ENCODE measurements around the gene STK32C.

The STK32C gene

DNA sequence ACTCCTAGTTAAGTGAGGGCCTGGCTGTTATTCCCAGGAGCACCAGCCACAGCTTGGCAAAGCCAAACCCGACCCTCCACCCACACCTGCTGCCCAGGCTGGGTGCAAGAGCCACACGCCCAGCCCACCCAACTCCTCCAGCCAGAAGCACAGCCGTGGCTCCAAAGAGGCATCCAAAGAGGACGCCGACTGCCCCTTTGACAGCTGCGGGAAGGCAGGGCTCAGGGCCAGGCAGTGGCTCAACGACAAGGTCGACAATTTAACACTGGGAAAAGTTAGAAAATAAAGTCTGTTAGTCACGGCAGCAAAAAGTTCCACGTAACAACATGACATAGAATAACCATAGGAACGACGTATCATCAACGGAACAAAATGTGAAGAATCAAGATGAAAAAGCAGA is 66.7 kb downstream of the STK32C start:
- no peak for DNase-seq (ENCODE audit: low read depth, low spot score)
- H3K4me3 ChIP-seq (ENCODE audit: low read length): no peak overlapping the region

- DNase-seq (ENCODE audit: low read depth, low spot score): no peak
- no peak overlapping the region for H3K4me3 ChIP-seq (ENCODE audit: low read length)
Observed at GRCh38 chr10:132240581-132240980, 67.2 kb downstream of the STK32C start.

- no peak for DNase-seq (ENCODE audit: low read depth, low spot score)
- no peak overlapping the region for H3K4me3 ChIP-seq (ENCODE audit: low read length)
Observed at GRCh38 chr10:132240156-132240555, 67.6 kb downstream of the STK32C start.

DNA sequence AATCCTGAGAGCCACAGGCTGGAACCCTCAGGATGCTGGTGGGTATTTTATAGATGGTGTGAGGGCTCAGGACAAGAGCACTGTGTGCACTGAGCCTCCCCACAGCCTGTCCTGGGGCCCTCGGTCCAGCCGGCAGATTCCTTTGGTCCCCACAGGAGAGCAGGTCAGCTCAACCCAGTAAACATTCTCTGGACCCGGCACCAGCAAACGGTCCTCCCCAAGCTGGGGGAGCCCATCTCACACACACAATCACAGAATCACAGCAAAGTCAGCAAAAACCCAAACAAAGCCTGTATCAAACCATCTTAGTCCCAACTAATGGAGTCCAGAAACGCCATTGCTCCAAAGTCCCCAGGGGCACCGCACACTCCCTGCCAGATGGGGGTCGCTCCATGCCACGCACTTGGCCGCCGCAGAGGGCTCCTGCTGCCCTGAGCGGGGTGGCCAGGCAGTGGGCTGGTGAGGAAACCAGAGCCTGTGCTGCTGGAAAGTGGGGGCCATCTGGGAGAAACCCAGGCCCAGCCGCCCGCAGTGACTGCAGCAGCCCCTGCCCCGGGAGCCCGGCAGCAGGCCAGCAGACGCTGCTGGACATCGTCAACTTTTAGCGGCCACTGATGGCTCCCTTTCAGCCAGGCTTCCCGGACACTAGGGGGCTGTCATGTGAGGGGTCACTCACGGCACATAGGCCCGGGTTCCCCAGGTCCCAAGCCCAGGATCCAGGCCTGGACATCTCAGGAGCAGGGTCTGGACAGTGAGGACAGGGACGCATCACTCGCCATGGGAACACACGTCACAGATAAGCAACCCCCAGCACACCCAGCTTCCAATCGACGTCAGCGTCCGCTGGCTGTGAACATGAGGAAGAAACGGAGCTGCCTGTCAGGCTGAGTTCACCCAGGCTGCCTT is 68.4 kb downstream of the STK32C start:
- DNase-seq (ENCODE audit: low read depth, low spot score): no peak
- no peak overlapping the region for H3K4me3 ChIP-seq (ENCODE audit: low read length)

- no peak for DNase-seq (ENCODE audit: low read depth, low spot score)
- no peak overlapping the region for H3K4me3 ChIP-seq (ENCODE audit: low read length)
Observed at GRCh38 chr10:132238371-132239125, 69.2 kb downstream of the STK32C start.

DNA sequence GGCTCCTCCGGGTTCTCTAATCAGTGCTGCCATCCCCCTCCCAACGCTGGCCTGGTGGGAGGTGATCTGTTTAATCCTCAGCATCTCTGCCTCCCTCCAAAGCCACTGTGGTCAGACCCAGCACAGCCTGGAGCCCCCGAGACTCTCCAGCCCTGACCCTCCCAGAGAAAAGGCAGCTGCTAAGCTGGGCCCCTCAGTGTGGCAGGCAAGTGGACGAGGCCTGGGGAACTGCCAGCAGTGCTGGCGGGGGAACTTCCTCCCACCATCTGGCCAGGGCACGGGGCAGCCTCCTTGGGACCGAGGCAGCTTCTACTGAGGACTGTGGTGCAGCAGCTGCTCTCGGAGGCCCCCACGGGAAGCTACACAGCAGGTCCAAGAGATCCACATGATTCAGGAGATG is 69.9 kb downstream of the STK32C start:
- H3K4me3 ChIP-seq (ENCODE audit: low read length): no peak overlapping the region
- DNase-seq (ENCODE audit: low read depth, low spot score): no peak

GRCh38 chr10:132237396-132237795 is 70.4 kb downstream of the STK32C start:
- no peak for DNase-seq (ENCODE audit: low read depth, low spot score)
- H3K4me3 ChIP-seq (ENCODE audit: low read length): no peak overlapping the region

GRCh38 chr10:132236881-132237280 is 70.9 kb downstream of the STK32C start:
- H3K4me3 ChIP-seq (ENCODE audit: low read length): no peak overlapping the region
- no peak for DNase-seq (ENCODE audit: low read depth, low spot score)

GRCh38 chr10:132236161-132236560 is 71.6 kb downstream of the STK32C start:
- no peak for DNase-seq (ENCODE audit: low read depth, low spot score)
- H3K4me3 ChIP-seq (ENCODE audit: low read length): no peak overlapping the region

GRCh38 chr10:132234860-132235259 is 72.9 kb downstream of the STK32C start:
- DNase-seq (ENCODE audit: low read depth, low spot score): no peak

DNA sequence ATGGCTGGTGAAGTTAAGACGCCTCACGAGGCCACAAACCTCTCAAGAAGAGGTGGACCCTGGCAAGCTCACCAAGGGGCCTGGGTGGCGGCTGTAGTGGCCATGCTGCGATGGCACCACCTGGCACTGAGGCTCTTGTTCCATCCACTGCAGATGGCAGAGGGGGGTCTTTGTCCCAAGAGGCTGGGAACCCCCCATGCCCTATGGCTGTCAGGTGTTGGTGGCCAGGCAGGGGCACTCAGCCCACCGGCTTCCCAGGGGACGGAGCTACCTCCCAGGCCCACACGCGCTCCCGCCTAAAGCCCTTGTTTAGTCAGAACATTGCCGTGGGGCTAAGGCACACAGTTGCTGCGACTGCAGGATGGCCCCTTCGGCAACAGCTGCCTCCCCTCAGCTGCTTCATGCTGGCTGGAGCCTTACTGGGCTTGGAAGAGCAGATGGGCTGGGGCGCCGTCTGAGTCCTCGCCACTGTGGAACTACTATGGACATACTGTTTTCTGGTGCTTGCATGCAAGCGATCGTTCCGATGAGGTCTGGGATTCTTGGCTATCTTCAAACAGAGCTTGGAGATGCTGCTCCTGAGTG is 74.2 kb downstream of the STK32C start:
- H3K4me3 ChIP-seq (ENCODE audit: low read length): no peak overlapping the region
- DNase-seq (ENCODE audit: low read depth, low spot score): no peak

More at GRCh38 chr10:132234860-132235259, 72.9 kb downstream of the STK32C start:
- H3K4me3 ChIP-seq (ENCODE audit: low read length): no peak overlapping the region

GRCh38 chr10:132232981-132233380 is 74.8 kb downstream of the STK32C start:
- DNase-seq (ENCODE audit: low read depth, low spot score): no peak

DNA sequence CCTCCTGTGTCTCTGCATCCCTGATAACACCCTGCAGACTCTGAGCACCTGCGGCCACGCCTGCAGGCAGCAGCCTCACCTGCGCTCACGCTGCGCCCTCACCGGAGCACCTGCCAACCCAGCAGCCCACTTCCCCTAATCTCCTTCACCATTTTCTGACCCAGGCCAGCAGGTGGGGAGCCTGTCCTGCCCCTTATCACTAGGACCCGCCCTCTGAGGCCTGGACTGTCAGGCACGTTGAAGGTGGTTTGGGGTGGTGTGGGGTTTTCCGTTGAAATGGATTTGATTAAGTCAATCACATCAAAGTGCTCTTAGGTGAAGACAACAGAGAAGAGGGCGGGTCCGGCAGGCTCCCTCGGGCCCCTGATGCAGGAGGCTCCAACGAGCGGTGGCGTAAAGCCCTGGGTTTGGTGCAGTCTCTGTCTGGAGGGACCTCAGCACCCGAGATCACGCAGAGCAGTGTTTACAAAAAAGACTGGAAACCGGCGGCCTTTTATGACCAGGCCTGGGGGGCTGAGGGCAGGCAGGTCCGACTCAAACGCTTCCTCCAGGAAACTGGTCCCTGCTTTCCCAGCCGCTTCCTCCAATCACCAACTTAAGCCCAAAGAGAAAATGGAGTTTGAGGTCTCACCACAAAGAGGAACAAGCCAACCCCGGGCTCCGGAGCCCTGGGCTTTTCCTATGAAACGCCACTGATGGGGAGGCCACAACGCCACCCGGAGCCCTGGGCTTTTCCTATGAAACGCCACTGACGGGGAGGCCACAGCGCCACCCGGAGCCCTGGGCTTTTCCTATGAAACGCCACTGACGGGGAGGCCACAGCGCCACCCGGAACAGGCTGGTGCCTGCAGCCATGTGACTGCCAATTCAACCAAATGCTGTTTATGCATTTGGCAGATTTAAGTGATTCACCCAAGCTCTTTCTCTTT is 75.5 kb downstream of the STK32C start:
- DNase-seq (ENCODE audit: low read depth, low spot score): no peak
- no peak overlapping the region for H3K4me3 ChIP-seq (ENCODE audit: low read length)

More at GRCh38 chr10:132232981-132233380, 74.8 kb downstream of the STK32C start:
- no peak overlapping the region for H3K4me3 ChIP-seq (ENCODE audit: low read length)

- no peak overlapping the region for H3K4me3 ChIP-seq (ENCODE audit: low read length)
- DNase-seq (ENCODE audit: low read depth, low spot score): no peak
Observed at GRCh38 chr10:132231656-132232022, 76.1 kb downstream of the STK32C start.

DNA sequence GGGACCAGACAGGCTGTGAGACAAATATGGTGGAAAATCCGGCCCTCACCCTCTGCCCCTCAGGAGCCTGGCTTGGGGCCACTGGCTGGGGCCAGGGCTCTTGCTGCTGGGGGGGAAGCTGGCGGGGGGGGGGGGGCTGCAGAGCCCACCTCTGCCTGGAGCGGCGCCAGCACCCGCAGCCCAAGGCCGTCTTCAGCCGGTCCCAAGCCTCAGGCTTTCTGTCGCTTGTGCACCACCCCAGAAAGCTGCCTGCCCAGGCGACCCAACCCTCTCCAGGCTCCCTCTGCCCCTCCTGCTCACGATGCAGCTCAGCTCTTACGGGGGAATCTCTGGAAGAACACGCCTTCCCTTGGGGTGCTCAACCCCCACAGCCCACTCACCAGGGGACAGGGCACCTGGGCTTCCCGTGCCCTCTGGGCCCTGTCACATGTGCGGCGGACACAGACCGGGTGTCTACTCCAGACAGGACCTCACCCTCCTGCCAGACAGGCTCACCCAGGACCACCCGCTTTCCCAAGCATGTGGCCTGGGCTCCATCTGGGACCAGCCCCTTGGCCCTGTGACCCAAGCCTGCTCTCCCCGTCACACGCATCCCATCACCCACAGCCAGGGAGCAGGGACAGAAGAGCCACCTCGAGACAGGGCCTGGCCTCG is 77.1 kb downstream of the STK32C start:
- DNase-seq (ENCODE audit: low read depth, low spot score): no peak
- H3K4me3 ChIP-seq (ENCODE audit: low read length): no peak overlapping the region

DNA sequence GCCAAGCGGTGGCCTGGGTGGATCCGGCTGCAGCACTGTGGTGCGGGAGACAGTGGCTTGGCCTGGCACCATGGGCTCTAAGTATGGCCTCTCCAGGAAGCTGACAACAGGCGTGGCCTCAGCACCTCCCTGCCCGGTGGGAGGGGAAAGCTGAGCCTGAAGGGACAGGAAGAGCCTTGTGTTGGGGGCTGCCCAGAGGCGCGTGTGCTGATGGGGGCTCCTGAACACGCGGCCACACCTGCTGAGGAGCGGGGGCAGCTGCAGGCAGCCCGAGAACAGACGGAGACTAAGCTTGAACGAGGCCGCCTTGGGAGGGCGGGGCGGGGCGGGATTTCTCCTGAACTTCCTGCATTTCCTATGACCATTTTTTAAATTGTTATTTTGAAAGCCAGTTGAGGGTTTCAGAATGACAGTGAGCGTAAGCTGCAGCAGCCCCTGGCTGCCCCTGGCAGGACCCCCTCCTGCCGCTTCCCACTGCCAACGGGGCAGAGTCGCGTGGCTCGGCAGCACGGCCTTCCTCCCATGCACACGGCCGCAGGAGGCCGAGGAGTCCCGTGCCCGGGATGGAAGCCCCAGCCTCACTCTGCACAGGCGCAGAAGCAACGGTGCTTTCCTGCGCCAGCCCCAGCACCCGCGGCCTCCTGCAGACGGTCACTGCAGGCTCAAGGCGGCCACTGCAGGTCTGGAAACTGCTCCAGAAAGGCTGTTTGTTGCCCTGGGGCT is 77.8 kb downstream of the STK32C start:
- DNase-seq (ENCODE audit: low read depth, low spot score): no peak

DNA sequence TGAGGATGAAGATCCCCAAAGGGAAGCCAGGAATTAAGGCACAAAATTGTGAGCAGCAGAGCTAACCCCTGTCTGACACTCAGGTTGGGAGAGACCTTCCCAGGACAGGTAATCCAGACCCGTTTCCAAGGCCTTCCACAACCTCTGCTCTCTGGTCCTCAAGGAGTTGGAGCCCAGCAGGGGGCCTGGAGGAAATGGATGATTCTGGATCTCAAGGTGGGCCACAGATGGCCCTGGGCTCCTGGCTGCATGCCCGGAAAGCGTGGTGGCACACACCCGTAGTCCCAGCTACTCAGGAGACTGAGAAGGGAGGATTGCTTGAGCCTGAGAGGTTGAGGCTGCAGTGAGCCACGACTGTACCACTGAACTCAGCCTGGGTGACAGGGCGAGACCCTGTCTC is 78.7 kb downstream of the STK32C start:
- no peak for DNase-seq (ENCODE audit: low read depth, low spot score)
- no peak overlapping the region for H3K4me3 ChIP-seq (ENCODE audit: low read length)

More for the DNA sequence above, 77.8 kb downstream of the STK32C start:
- no peak overlapping the region for H3K4me3 ChIP-seq (ENCODE audit: low read length)

- no peak overlapping the region for H3K4me3 ChIP-seq (ENCODE audit: low read length)
- no peak for DNase-seq (ENCODE audit: low read depth, low spot score)
Observed at GRCh38 chr10:132228616-132229015, 79.1 kb downstream of the STK32C start.

Measured in Jurkat, Clone E6-1 (cell line).